HG02840 (cell line): Measurements from ENCODE around the gene WNT7B.
A peak's percentile ranks its signal among the peaks of the same experiment; 100 is the strongest.

Experiments used
- ATAC-seq: cut with Tn5 transposase; IDR thresholded peaks from one replicate; pipeline ENCODE4 v1.9.1; 2021; ENCODE audit warnings: mild to moderate bottlenecking, moderate library complexity, moderate number of reproducible peaks; ENCODE audit not compliant: unreplicated experiment, low FRiP score

Gene WNT7B

DNA sequence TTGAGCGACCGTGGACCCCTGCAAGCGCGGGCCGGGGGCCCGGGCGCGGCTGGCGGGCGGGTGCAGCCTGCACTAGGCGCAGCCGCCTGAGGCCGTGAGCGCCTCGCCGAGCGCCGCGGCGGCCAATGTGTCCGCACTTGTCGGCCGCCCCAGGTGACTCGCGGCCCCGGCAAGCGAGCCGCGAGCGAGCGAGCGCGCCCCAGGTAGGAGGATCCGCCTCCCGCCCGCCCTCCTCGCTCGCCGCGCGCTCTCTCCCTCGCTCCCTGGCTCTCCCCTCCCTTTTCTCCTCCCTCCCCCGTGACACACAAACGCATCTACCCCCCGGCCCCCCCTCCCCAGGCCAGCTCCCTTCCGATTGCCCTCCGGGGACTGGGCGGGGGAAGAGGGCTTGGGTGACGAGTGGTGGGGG is at the start of gene WNT7B:
WNT7B (minus strand) TSS at position 160 of the 409 bp plus-strand sequence. CDS start 408 bp downstream, outside the sequence.
- ATAC-seq = no peak

GRCh38 chr22:46025973-46026898 is 49.3 kb upstream of the WNT7B start:
- no peak for ATAC-seq

DNA sequence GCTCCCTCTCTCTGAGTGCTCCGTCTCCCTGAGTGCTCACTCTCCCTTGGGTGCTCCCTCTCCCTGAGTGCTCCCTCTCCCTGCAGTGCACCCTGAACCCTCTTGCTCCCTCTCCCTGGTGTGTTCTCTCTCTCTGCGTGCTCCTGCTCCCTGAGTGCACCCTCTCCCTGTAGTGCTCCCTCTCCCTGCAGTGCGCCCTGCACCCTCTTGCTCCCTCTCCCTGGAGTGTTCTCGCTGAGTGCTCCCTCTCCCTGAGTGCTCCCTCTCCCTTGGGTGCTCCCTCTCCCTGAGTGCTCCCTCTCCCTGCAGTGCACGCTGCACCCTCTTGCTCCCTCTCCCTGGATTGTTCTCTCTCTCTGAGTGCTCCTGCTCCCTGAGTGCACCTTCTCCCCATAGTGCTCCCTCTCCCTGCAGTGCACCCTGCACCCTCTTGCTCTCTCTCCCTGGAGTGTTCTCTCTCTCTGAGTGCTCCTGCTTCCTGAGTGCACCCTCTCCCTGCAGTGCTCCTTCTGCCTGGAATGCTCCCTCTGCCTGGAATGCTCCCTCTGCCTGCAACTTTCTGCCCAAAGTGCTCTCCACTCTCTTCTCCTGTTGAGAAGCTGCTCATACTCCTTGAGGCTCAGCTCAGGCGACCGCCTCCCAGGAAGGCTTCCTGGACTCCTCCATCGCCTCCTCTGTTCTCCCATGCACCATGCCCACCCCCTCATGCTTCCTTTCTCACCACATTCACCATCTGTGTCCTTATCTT is 48.4 kb upstream of the WNT7B start:
- ATAC-seq = no peak

- no peak for ATAC-seq
These were observed 47.3 kb upstream of the WNT7B start for GRCh38 chr22:46024136-46024840.

DNA sequence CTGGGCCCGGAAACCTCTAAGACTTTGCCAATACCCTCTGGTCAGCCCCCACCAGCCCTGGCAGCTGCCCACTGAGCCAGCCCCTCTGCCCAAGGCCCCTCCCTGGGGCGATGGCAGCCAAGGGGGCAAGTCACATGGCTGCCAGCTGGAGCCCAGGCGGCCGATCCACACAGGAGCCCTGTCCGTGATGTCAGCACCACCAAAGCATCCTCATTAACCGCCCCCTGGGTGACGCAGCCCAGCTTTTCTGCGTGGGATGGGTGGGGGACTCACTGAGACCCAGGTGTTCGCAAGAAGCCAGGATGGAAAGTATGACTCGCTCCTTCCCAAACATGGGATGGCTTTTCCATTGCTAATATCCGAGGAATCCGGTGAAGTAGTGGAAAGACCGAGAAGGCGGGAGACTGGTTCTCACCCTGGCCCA is 46.6 kb upstream of the WNT7B start:
- no peak for ATAC-seq

- ATAC-seq = no peak
These were observed 46.0 kb upstream of the WNT7B start for GRCh38 chr22:46022881-46023512.

GRCh38 chr22:46021577-46021976 is 44.6 kb upstream of the WNT7B start:
- no peak for ATAC-seq

- ATAC-seq = no peak
These were observed 42.4 kb upstream of the WNT7B start for GRCh38 chr22:46019351-46019750.

GRCh38 chr22:46018859-46019258 is 41.9 kb upstream of the WNT7B start:
- ATAC-seq = no peak

DNA sequence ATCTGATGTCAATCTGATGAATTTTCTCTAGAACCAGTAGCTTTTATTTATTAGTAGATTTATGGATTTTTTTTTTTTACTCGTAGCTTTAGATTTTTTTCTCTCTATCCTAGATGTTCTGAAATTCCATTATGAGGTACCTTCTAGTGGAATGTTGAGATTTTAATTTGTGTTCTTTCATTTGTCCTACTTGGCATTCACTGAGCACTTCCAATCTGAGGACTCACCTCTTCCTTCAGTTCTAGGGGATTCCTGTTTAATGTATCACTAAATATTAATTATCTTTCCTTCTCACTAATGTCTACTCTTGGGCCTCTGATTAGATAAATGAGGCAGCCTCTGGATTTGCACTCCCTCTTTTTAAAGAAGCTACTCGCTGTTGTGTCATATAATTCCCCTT is 40.2 kb upstream of the WNT7B start:
- no peak for ATAC-seq

DNA sequence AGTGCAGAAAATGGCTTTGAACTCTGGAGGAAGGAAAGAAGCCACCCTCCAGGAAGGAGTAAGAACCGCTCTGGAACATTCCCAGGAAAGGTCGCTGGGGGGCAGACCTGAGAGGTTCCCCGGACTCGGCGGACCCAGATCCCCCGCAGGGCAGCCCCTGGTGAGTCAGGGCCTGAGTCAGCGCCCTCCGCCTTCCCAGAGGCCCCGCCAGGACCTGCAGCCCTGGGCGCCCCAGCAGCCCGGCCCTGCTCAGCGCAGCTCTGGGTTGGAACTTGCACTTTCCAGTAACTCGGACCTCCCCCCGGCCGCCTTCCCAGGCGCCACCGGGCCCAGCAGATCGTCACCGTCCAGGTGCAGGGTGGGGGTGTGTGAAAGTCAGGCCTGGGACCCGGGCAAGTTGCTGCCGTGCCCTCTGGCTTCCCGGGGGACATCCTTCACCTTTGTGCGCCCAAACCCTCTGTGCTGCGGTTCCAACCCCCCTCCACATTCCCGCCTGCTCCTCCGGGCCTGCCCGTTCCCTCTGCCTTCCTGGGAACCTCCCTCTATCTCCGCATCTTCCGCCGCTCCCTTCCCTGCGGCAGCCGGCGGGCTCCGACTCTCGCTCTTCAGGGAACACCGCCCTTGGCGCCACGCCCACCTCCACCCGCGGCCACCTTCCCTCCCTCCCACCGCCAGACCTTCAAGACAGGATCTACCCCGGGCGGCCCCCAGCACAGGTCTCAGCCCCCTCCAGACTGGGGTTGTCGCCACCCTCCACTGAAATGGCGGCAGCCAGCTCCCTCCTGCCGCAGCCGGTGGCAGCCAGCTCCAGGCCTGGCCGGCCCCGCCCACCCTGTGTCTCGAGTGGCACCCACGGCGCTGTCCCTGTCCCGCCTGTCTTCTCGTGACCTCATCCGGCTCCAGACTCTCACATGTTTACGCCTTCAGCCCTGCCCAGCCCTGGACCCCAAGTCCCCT is 36.8 kb upstream of the WNT7B start:
- peak; percentile 69 for ATAC-seq

DNA sequence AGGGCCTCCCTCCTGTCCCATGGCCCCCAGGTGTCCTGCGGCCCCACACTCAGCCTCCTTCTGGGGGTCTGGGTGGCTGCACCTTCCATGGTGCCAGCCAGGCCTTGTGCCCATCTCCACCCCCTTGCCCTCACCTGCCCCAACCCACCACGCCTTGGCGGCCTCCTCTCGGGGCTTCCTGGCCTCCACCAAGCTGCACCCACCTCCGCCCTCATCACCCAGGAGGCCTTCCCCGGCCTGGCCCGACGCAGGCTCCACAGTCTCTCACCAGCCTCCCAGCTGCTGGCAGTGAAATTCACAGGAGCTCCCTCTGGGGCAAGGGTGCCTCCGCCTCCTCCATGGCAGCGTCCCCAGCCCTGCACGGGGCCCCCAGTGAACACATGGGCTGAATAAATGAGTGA is 35.9 kb upstream of the WNT7B start:
- ATAC-seq = no peak

GRCh38 chr22:46012182-46012880 is 35.4 kb upstream of the WNT7B start:
- no peak for ATAC-seq

DNA sequence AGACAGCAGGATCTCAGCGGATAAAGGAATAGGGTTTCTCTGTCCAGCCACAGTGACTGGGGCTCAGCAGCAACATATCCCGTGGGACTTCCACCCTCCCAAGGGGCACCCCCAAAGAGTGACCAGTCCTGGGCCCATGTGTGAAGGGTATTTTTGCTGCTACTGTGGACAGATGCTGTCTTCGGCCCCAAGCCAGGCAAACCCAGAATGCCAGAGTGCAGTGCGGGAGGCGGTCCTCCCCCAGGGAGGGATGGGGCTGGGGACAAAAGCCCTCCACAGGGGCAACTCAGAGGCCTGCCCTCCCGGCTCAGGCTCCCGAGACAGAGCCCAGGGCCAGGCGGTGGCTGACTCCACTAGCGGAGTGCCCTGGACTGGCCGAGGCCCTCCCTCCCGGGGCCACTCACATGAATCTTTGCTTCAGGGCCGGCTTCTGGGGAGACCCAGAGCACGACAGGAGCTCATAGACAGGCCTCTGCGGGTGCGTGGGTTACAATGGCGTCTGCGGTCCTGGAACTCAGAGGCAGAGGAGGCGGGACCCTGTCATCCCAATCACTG is 34.7 kb upstream of the WNT7B start:
- ATAC-seq = no peak

DNA sequence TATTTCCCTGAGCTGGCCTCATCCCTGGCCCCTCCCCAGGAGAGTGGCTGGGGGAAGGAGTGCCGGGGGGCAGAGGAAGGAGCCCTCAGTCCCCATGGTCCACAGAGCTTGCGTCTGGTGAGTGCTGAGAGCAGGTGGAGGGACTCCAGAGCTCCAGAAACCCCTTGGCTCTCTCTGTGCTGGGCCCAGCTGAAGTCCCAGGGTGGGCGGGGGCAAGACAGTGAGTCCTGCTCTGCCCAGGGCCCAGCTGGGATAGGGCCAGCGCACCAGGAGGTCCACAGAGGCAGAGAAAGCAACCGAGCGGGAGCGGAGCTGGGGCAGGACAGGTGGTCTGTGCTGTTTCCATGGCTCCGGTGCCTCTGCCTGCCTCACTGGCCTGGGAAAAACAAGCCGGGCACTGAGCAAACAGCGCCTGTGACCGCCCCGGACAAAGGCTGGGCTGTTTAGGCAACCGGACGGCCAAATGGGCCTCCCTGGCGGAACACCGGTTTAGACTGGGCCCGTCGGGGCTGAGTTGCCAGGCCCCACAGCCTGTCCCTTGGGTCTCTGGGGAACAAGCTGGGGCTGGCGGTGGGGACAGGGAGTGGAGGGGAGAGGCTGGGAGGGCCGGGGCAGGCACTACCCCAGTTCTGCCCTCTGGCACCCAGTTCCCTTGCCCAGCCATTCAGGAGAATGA is 34.1 kb upstream of the WNT7B start:
- no peak for ATAC-seq

DNA sequence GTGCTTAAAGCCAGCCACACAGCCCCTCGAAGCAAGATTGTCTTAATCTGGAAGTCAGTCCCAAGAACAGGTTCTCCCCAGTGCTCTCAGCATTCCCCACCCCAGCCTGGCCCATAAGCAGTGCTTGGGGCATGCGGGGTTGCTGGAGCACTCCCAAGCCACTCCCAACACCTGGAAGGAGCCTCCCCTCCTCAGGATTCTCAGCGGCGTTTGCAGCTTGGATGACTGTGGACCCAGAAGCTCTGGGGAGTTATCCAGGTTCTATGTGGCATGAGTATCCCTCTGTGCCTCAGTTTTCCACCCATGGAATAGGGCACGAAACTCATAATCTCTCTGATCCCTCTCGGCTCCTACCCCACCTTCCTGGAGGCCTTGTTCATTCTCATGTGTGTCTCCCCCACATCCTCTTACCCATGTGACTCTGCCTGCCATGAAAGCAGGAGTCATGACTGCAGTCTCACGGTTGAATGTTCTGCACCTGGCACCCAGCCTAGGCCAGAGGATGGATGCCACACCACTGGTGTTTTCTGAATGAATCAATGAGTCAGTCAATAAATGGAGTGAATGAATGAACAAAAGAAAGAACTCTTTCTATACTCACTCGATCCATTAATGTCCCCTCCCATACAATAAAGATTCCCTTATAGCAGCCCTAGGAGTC is 33.4 kb upstream of the WNT7B start:
- ATAC-seq = no peak

DNA sequence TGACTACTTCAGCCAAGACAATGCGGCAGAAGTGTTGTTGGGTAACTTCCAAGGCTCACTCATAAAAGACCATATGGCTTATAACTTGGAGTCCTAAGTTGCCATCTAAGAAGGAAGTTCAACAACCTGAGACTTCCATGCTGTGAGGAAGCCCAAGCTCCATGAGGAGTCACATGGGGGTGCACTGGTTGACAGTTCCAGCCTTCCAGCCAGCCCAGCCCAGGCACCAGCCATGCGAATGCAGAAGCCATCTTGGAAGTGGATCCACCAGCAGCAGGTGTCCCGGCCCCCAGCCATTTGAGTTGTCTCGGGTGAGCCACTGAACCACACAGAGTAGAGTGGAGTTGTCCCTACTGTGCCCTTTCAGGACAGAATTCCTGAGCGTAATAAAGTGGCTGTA is 32.8 kb upstream of the WNT7B start:
- ATAC-seq = no peak
